NCI-H1436 (cell line): ENCODE results near the gene GSK3B.
"Not testable (repeated sequence)": the region's sequence is repeated elsewhere in the genome, so short reads cannot be mapped to it uniquely, and the experiment has no call there.

Experiments
- DNase-seq: peaks from one replicate; lab custom pipeline; 2025; lab: John Stamatoyannopoulos, UW

Gene GSK3B

DNA sequence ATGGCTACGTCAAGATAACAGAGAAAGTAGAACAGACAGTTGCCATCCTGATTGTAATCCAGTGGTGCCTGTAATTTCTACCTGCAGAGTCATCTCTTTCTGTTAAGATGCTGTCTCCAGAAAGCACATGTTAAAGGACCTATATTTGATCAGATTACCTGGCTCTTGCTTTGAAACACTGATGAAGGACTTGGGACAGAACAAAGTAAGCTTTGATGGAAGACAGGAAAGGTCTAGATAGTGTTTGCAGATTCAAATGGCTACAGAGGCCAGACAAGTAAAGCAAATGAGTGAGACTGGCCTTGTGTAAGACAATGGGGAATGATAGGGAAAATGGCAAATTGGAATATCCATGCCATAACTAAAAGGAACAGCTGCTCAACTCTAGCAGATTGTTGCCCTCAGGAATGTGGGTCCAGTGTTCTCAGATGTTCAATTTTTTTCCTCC, 1.8 kb upstream of the GSK3B start:
- DNase-seq, result no peak

DNA sequence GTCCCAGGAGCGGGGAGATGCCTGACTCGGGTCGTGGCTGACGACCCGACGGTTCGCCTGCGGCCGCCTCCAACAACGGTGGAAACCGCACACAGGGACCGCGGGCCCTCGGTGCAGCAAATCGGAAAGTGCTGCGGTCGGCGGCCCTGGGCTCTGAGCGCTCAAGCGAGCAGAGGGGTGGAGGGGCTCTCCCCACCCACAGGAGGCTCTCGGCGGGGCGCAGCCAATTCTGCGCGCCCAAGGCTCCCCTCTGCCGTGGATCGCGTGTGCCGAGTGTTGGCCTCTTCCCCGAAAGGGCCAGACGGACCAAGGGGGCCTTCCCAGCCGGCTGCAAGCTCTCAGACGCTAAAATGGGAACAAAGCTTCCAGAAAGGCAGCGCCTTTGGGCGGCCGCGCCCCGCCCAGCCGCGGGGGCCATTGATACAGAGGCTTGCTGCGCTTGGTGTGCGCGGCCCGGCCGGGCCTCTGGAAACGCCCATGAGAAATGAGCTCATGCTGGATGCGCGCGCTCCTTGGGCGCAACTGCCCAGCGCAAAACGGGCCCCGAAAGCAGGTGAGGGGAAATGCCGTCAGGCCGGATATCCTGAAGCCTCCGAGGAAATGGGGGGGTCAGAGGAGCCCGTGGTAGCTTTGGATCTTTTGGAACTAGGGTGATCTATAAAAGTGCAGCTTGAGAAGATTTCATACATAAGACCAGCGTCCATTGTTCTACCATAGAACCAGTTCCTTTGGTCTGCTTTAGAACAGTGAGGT, 1.2 kb upstream of the GSK3B start:
- peak; percentile 96 for DNase-seq

DNA sequence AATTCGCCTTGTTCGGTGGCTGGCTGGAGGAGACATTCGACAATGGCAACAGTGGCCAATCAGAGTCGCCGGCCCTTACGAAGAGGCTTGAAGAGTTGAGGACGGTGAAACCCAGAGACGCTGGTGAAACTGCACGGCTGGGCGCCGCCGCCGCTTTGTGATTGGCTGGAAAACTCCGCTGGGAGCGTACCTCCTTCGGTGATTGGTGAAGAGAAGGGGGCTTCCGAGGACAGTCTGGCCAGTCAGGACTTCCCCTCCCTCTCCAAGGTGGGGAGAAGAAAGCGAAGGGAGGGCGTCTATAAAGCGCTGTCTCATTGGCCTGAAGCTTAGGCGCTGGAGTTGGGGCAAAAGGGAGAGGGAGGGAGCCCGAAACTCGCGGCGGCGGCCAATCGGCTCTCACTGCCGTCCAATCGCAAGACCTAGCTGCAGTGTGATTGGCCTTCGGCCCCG, 554 bp upstream of the GSK3B start:
- DNase-seq, result peak; percentile 100

DNA sequence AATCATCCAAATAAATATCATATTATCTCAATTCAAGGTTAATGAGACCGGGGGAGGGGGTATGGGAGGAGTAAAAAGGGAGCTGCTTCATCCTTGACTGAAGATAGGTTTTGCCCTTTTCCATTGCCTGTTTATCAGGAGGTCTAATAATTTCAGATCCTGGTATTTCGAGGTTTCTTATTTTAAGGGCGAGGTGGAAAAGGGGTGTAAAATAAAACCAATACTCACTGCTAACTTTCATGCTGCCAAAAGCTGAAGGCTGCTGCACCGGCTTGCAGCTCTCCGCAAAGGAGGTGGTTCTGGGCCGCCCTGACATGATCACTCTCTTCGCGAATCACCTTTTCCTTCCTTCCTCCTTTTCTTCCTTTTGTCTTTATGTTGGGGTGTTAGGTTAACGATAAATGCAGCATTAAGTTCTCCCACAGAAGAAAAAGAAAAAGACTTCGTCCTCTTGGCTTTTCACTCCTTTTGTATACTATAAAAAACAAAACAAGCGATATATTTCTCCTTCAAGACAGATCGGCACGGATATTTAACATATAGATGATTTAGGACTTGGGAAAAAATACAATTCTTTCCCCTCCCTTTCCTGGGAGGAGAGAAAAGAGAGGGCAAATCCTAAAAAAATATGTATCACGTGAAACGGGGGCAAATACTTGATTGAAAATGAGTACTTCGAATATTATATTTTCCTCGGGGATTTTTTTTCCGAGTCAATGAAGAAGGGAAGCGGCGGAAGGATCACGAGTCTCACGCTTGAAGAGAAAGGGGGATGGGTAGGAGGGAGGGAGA, 932 bp downstream of the GSK3B start:
- no peak for DNase-seq

DNA sequence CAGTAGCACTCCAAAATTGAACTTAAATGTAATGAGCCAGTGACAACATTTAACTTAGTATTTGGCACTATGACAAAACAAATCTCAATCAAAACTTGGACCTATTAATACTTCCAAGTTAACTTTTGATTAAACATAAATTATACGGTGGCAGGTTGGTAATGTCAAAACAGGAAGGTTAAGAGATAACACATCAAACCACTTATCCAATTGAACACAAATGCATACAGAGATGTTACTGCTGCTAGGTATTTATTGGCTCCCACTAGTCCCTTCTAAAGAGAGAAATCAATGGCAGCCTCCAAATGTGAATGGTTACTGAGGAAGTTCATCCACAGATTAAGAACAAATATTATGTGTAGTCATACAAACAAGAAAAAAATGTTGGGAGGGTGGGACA, 1.8 kb downstream of the GSK3B start:
- DNase-seq, result no peak

DNA sequence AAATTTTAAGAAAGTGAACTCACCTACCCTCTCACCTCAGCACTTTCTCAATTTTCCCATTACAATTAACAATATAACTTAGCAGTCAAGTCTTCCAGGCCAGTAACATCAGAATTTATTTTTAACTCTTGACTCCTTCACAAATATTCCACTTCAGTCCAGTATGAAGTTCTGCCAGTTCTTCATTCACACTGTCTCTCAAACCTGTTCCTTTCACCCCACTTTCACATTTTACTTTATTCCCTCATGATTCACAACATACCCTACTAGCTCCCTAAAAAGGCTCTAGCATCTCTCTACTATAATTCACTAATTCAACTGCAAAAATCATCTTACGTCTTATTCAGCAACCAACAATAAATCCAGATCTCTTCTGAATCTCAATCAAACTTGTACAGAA, 3.8 kb downstream of the GSK3B start:
- no peak for DNase-seq

DNA sequence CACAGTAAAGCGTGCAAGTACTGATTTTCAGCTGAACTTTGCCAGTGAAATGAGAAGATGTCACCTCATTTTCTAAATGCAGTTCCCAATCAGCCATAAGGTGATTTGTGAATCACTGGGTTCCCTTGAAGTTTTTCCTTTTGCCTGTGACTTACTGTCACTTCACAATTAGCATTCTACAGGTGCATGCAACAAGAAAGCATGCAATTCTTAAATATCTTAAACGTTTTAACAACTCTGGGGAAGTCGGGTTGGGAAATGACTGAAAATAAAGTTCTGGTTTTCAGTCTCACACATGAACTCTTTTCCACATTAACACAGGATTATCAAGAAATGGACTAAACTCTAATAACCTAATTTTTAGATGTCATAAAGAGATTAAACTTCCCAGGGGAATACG, 5.2 kb downstream of the GSK3B start:
- no peak for DNase-seq

DNA sequence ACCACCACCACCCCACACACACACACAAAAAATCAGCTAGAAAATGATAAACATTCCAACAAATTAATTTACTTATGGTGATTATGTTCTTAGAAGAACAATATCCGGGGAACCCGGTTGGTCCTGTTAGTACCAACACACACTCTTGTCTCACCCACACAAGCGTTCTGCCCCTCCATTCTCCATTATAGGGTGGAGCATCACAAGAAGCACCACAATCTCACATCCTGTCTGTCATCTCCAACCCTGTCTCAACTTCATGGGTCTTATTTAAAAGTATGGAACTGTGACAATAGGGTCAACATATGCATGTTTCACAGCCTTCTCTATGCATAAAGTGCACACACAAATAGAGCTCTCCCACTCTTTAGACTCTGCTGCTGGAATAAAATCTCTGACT, 5.6 kb downstream of the GSK3B start:
- no peak for DNase-seq

DNA sequence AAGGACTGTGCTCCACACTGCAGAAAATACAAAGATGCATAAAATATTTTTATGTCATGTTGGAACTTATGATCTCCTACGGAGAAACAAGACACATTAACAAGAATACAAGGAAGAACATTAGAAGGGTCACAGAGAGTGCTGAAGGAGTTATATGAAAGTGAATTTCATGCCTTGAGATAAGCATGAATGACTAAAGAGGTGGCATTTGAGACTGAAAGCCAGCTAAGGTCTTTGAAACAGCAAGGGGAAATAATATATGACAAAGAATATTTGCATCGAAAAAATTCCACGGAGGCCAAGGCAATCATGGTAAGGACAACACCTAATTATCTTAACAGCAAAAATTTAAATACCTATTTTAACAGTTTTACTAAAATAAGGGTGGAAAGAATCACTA, 12.5 kb downstream of the GSK3B start:
- DNase-seq, result no peak

DNA sequence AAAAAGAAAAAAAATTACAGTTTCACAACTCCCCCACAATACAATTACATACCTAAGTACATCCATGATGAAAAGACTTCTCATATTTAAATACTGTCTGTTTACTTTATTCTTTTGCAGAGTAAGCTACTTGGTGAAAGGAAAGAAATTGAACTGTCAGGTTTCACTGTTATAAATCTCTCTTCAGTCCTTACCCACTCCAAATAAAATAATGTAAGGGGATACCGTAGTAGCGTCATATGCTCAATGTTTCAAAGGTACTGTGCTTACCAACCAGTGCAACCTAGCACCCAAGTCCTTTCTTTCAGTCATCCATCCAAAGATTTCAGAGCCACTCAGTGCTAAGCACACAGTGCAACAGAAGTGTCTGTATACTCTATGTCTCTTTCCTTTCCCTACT, 13.4 kb downstream of the GSK3B start:
- no peak for DNase-seq

DNA sequence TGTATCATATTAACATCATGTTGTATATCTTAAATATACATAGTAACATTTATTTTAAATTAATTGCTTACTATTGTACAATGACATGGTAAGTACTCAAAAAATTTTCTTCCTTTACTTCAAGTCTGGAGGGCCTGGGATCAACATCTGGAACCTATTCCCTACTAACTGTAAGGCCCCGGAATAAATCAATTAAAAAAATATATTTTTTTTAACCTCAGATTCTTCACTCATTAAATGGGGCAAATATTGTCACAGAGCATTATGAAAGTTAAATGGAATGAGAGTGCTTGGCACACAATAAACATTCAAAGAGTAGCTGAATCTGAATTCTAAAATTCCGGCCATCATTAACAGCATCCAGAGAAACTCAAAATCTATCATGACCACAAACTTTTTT, 16.5 kb downstream of the GSK3B start:
- DNase-seq, result no peak

DNA sequence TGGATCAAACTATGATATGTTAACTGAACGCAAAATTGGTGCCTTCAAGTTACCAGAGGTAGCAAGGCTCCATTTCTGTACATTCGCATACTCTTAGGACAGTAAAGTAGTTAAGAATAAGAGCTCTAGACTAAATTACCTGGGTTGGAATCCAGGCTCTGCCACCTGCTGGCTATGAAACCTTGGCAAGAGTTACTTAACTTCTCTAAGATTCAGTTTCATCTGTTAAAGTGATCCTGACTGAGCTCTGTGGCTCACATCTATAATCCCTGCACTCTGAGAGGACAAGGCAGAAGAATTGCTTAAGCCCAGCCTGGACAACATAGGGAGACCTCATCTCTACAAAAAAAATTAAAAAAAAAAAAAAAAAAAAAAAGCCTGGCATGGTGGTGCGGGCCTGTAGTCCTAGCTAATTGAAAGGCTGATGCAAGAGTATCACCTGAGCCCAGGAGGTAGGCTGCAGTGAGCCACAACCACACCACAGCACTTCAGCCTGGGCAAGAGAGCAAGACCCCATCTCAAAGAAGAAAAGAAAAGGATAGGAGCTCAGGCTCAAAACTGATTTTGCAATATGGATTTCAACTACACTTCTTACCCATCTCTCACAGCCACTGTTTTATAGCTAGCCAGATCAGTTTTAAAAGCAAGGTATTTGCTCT, 21.3 kb downstream of the GSK3B start:
- no peak for DNase-seq

DNA sequence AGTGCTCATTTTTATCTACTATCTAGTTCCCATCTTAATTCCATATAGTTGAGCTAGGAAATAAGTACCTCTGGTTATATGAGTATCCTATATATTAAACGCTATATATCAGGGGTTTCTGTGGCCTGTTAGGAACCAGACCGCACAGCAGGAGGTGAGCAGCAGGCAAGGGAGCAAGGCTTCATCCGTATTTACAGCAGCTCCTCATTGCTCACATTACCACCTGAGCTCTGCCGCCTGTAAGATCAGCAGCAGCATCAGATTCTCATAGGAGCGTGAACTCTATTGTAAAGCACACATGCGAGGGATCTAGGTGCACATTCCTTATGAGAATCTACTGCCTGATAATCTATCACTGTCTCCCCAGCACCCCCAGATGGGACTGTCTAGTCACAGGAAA, 23.0 kb downstream of the GSK3B start:
- DNase-seq, result no peak

DNA sequence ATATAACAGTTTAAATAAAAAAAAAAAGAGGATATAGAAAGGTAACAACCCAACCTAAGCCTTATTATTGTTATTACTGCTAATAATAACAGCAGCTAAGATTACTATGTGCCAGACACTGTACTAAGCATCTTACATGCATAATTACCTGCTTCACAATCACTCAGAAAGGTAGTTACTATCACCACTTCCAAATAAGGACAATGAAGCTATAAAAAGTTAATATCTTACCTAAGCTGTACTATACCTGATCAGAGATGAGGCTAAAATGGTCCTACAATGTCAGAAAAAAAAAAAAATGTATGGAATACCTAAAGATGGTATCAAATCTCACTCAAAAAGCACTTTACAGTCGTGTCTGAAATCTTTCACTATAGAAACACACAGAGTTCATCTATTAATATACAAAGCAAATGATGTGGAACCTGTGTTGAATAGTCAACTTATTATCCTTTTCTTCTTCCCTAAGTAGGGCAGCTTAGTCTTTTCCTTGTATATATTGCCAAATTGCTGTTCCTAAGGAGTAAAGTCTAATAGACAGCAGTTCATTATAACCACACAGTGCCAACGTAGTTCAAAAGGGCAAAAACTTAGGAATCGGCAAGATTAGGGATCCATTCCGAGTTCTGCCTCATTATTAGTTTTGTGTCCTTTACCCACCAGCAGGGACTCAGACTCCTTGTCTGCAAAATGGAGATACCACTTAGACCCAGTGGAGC, 23.8 kb downstream of the GSK3B start:
- DNase-seq, result no peak

DNA sequence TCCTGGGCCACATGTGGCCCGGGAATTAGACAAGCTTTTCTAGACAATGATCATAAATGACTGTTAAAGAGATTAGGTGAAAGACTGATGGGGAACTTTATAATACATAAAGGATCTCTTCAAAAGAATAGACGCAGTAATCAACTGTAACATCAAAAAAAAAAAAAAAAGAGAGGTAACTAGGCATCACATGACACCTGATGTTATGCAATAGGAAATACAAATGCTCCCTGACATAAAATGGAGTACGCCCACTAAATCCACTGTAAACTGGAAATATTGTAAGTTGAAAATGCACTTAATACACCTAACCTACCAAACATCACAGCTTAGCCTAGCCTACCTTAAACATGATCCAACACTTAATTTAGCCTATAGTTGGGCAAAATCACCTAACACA, 27.2 kb downstream of the GSK3B start:
- DNase-seq, result no peak

DNA sequence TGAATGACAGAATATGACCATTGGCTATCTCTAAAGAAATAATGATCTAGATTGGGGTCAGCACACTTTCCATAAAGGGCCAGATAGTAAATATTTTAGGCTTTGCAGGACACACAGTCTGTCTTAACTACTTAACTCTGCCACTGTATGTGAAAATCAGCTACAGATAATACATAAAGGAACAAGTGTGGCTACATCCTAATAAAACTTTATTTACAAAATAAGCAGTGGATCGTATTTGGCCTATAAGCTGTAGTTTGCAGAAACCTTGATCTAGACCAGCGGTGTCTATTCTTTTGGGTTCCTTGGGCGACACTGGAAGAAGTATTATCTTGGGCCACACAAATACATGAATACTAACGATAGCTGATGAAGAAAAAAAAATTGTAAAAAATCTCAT, 27.6 kb downstream of the GSK3B start:
- no peak for DNase-seq

DNA sequence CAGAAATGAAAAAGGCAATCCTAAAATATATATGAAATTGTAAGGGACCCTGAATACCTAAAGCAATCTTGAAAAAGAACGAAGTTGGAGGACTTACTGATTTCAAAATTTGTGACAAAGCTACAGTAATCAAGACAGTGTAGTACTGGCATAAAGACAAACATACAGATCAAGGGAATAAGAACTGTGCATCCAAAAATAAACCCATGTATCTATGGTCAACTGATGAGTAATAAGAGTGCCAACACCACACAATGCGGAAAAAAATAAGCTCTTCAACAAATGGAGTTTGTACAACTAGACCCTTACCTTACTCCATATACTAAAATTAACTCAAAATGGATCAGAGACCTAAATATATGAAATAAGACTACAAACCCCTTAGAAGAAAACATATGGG, 29.6 kb downstream of the GSK3B start:
- no peak for DNase-seq

DNA sequence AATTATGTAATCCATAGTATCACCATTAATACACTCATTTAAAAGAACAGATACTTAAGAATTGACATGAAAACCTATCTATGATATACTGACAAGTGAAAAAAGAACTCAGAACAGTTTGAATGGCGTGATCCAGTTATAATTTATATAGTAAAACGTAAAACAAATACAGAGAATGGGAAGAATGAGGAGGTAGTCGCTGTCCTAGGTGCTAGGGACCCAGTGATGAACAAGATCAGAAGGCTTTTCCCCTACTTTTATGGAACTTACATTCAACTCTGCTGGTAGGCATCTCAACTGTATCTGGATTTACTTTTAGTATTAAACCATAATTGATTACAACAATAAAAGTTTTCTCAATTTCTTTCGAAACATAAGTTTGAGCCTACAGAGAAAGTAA, 31.8 kb downstream of the GSK3B start:
- no peak for DNase-seq

DNA sequence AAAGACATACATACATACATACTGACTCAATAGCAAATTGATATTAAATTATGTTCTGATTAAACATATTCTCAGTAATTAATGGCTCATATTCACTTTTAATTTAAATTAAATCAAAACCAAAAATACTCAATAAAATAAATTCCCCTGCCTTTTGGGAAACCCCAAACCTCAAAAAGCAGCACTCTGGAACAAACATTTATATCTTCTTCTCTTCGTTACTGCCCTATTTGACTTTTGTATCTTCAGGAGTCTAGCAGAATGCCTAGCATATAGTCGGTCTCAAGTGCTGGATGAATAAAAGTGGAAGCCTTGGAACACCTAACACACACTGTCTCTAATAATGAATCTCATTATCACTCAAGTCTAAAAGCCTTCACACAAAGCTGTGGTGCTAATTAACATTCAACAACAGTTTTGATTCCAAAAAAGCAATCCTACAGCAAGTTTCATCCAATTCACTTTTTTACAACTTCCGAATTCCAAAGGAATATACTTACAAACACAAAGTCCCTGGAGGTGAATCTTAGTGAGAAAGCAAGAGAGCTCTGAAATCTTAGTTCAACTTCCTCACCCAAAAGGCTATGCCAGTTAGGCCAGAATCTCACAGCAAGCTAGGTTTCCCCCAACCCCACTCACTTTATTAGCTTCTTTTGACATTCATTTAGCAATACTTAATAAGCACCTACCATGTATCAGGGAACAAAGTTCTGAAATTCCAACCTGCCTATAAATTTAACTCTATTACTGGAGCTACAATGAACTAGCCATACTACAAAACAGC, 35.0 kb downstream of the GSK3B start:
- no peak for DNase-seq

DNA sequence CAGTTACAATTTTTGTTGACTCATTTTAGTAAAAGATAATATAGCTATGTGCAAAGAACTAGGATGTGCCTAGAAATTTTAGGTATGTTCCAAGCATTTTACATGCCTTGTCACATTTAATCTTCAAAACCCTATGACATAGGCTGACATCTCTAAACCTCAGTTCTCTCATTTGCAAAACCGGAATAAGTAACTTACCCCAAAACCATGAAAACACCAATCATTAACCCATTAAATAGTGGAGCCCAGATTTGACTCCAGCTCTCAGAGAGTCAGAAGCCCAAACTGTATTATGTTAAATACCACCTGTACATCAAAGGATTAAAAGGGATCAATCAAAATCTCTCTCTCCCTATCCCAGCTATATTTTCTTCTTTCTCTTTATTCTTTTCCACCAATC, 36.6 kb downstream of the GSK3B start:
- DNase-seq, result no peak

DNA sequence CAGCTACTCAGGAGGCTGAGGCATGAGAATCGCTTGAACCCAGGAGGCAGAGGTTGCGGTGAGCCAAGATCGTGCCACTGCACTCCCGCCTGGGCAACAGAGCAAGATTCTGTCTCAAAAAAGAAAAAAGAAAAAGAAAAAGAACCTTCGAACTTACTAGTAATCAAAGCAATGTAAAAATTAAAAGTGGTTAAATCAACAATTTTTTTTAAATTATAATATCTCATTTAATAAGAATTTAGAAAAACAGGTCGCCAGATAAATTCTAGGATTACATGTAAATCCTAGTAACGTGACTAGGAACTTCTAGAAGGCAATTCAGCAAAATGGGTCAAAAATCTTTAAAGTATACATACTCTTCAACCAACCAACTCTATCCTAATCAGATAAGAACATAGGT, 37.2 kb downstream of the GSK3B start:
- DNase-seq, result no peak

DNA sequence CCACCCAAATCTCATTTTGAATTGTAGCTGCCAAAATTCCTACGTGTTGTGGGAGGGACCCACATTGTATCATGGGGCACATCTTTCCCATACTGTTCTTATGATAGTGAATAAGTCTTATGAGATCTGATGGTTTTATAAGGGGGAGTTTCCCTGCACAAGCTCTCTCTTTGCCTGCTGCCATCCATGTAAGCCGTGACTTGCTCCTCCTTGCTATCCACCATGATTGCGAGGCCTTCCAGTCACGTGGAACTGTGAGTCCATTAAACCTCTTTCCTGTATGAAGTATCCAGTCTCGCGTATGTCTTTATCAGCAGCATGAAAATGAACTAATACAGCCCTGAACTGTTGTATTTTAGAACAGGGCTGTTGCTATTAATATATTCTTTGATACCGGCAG, 40.6 kb downstream of the GSK3B start:
- DNase-seq, result not testable (repeated sequence)
